HUES48 (cell line): ENCODE measurements around the gene TRPV5.

Experiments
- H3K27ac ChIP-seq: one replicate; pipeline ENCODE4 v1.7.0; 2013; ENCODE audit warnings: low read depth, low read length, inconsistent platforms
- H3K27me3 ChIP-seq: 2 replicates; pipeline ENCODE4 v1.6.1; 2013; ENCODE audit warnings: mild to moderate bottlenecking, low read length; ENCODE audit not compliant: control insufficient read depth, insufficient read depth
- H3K36me3 ChIP-seq: 2 replicates; pipeline ENCODE4 v1.6.1; 2013; ENCODE audit warnings: low read length; ENCODE audit not compliant: control insufficient read depth, insufficient read depth
- H3K4me1 ChIP-seq: 2 replicates; pipeline ENCODE4 v1.6.1; 2013; ENCODE audit warnings: mild to moderate bottlenecking, low read length; ENCODE audit not compliant: control insufficient read depth, insufficient read depth
- H3K4me3 ChIP-seq: 2 replicates; pipeline ENCODE4 v1.5.1; 2013; ENCODE audit warnings: mild to moderate bottlenecking, low read depth, low read length
- H3K9ac ChIP-seq: 2 replicates; pipeline ENCODE4 v1.6.1; 2013; ENCODE audit warnings: mild to moderate bottlenecking, low read depth, low read length, moderate library complexity
- H3K9me3 ChIP-seq: 2 replicates; pipeline ENCODE4 v1.6.1; 2013; ENCODE audit warnings: low read length; ENCODE audit not compliant: control insufficient read depth, insufficient read depth

TRPV5 gene

DNA sequence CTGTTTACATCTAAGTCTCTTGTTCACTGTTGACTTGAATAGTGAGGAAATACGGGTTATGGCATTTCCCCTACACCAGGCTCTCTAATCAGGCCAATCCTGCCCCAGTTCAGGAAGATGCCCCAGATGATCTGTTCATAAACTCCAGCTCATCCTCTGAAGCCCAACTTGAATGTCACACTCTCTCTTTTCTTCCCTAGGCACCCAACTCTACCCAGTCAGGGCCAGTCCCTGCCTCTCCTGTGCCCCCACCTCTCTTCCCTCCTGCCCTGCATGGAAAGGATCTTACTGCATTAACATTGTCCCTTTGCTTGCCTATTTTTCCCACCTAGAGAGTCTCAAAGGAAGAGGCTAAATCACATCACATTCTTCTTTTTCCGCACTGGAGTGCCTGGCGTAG, 37.4 kb downstream of the TRPV5 start:
- Histone ChIP-seq H3K4me3 (no peak overlapping the region), H3K9ac (no peak overlapping the region), H3K36me3 (no peaks in the 10 kb centered on the region)

DNA sequence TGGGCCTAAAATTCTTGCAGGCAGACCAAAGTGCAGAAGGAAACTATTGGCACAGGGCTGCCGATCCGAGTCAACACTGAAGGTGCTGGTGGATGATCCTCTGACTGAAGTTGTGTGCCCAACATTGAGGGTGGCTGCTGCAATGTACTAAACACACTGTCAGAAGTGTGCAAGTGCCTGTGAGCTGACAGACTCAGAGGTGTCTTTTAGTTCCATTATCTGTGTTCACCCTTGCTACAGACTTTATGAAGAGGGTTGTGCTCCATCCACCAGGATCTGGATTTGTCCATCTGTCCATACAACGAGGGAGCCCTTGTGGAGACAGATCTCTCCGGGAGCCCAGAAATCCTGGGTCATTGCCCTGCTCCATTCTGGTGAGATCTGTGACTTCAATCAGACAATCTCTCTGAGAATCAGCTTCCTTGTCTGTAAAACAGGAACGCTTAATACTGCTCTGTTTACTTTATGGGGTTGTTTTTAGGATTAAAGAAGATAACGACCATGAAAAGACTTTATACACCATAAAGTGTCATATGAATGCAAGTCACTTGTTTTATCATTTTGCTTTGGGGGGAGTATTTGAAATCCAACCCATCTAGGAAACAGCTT, 38.5 kb downstream of the TRPV5 start:
- no peak overlapping the region for H3K27ac ChIP-seq
- no peaks in the 10 kb centered on the region for H3K36me3 ChIP-seq
- no peak overlapping the region for H3K9ac ChIP-seq
- no peak overlapping the region for H3K4me3 ChIP-seq
- no peaks in the 10 kb centered on the region for H3K27me3 ChIP-seq
- no peaks in the 10 kb centered on the region for H3K4me1 ChIP-seq
- H3K9me3 ChIP-seq = no peaks in the 10 kb centered on the region; the same call in 1 of the 2 replicates

More for the DNA sequence above, 37.4 kb downstream of the TRPV5 start:
- H3K9me3 ChIP-seq = no peaks in the 10 kb centered on the region
- H3K27ac ChIP-seq = no peak overlapping the region
- no peaks in the 10 kb centered on the region for H3K27me3 ChIP-seq
- H3K4me1 ChIP-seq = no peaks in the 10 kb centered on the region

DNA sequence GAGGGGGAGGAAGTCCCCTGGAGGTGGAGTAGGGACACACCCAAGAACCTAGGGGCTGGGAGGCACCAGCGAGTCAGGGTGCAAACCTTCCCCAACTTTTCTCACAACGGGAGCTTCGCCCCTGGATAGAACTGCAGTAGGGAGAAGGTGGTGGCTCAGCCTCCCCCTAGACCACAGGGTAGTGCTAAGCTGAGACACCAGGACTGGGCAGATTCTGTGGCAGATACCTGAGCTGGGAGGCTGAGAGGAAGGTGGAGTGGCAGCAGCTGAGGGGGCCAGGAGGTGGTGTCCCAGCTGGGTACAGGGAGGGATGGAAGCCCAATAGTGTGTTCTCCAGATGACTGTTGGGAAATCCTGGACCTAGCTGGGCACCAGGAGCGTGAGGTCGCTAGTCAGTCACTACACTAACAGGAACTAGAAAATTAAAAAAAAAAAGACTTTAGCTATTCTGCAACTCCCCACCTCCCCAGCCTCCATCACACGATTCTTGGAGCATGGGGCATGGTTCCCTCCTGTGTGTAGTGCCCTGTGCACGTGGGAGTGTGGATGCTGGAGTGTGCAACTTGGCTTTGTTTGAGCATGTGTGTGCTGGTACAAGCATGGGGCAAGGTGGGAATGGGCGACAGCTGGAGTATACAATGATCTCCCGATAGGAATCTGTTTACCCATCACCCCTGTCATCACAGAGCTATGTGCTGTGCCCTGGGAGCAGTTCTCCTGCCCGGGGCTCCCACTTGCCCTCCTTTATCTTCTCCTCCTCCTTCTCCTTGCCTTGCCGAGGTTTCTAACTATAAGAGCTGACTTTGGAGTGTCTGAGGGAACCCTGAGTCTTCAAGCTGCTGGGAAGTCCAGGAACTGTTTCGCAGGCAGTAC, 39.2 kb downstream of the TRPV5 start:
- no peak overlapping the region for H3K9ac ChIP-seq
- H3K27ac ChIP-seq = no peak overlapping the region

DNA sequence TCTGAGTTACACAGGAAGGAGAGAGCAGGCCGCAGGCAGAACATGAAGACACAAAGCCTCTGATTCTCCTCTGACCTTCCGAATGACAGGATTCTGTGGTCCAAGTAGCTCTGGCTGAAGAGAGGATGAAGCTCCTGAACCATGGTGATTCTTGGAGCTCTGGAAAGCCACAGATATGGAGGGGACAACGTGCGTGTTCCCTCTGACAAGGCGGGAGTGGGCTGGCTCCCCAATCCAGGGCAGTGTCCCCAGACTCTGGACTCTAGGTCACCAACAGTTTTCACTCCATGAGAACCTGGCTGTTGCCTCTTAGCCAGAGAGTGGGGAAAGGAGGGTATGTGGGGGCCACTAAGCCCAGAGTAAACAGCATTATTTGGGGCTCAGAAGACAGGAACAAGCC, 40.6 kb downstream of the TRPV5 start:
- Histone ChIP-seq H3K9ac (no peak overlapping the region), H3K27me3 (no peaks in the 10 kb centered on the region), H3K36me3 (no peaks in the 10 kb centered on the region), H3K4me3 (no peak overlapping the region), H3K4me1 (no peaks in the 10 kb centered on the region), H3K9me3 (no peaks in the 10 kb centered on the region; the same call in 1 of the 2 replicates), H3K27ac (no peak overlapping the region)

More for the DNA sequence above, 39.2 kb downstream of the TRPV5 start:
- Histone ChIP-seq H3K9me3 (no peaks in the 10 kb centered on the region; the same call in 1 of the 2 replicates), H3K36me3 (no peaks in the 10 kb centered on the region), H3K4me1 (no peaks in the 10 kb centered on the region), H3K27me3 (no peaks in the 10 kb centered on the region), H3K4me3 (no peak overlapping the region)

DNA sequence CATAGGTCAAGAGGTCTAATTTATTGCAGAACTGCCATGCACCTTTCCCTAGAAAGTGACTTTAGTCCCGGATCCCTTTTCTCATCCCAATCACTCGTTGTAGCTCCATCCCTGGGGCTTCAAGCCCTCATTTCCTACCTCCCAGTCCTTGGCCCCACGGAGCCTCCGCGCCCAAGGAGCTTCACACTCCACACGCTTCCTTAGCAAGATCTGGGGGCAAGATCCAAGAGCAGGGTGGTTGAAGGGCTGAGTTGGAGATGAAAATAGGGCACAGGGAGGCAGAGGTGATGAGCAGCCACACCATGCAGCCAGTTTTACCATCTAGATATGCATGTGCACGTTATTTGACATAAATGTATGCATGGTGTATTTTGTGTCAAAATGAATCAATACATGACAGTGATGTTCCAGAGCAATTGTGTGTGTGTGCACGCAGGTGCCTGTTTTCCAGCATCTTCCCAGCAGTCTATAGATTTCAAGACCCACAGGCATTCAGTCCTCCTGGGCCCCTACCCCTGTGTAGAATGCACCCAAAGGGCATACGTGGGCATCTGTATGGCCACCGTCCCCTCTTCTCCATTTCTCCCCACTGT, 42.0 kb downstream of the TRPV5 start:
- Histone ChIP-seq H3K27ac (no peak overlapping the region), H3K4me1 (no peaks in the 10 kb centered on the region)

DNA sequence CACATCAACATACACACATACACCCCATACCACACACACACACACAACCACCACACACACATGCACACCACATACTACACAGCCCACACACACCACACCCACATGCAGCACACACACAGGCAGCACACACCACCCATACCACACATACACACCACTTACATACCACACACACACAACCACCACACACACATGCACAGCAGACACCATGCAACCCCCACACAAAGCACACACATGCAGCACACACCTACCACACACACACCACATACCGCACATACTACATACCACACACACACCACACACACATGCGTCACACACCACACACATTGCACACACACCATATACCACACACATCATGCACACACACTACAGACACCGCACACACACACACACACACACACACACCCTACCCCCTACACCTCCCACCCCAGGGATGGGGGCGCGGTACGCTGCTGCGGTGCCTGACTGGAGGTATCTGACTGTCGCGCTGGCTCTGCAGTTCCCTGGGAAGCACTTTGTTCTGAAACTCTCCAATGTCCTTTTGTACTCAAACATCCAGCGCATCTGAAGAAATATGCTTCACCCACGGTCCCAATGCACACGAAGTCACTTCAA, 42.6 kb downstream of the TRPV5 start:
- no peaks in the 10 kb centered on the region for H3K27me3 ChIP-seq

More for the DNA sequence above, 42.0 kb downstream of the TRPV5 start:
- Histone ChIP-seq H3K9ac (no peak overlapping the region), H3K4me3 (no peak overlapping the region), H3K27me3 (no peaks in the 10 kb centered on the region), H3K9me3 (no peaks in the 10 kb centered on the region; the same call in 1 of the 2 replicates), H3K36me3 (no peaks in the 10 kb centered on the region)

DNA sequence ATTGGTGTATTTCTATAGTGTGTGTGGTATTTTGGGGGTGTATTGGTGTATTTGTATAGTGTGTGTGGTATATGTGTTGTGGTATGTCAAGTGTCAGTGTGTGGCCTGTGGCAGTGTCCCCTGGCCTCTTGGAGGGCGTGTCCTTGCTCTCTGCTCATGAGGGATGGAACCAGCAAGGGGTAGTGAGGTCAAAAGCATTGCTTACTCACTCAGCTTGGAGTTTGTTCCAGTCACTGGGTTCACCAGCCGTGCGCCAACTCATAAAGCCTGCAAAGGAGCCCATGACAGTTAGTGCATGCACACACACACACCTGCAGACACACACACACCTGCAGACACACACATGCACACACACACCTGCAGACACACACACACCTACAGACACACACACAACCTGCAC, 43.7 kb downstream of the TRPV5 start:
- Histone ChIP-seq H3K4me1 (peaks cover 5% of the 10 kb centered on the region; the same call in 1 of the 2 replicates), H3K27me3 (no peaks in the 10 kb centered on the region), H3K36me3 (no peaks in the 10 kb centered on the region)

More for the DNA sequence above, 42.6 kb downstream of the TRPV5 start:
- Histone ChIP-seq H3K9ac (no peak overlapping the region), H3K27ac (no peak overlapping the region), H3K36me3 (no peaks in the 10 kb centered on the region), H3K4me3 (no peak overlapping the region), H3K9me3 (no peaks in the 10 kb centered on the region; the same call in 1 of the 2 replicates), H3K4me1 (peaks cover 2% of the 10 kb centered on the region; the same call in 1 of the 2 replicates)

DNA sequence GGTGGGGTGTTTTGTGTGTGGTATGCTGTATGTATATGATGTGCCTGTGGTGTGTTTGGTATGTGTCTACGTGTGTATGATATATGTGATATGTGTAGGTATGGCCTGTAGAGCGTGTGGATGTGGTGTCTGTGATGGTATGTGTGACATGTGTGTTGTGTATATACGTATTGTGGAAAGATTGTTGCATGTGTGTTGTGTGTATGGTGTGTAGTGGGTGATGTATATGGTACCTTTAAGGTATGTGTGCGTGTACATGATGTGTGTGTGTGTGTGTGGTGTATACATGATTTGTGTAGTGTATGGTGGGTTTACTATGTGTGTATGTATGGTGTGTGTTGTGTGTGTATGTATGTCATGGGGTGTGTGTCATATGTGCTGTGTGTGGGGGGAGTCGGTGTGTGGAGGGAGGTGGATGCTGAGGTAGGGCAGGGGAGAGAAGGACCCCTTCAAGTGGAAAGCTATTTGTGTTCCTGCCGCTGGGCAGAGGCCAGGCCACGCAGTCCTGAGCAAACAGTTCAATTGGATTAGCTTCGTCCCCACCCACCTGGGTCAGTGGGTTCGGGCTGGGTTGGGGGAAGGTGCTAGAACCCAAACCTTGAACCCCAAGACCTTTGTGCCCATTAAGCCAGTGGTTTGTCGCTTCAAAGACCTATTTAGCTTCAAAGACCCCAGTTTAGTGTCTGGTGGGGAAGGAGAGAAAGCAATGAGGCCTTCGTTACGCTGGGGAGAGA, 46.1 kb downstream of the TRPV5 start:
- Histone ChIP-seq H3K9ac (no peak overlapping the region), H3K4me3 (no peak overlapping the region), H3K27me3 (no peaks in the 10 kb centered on the region), H3K4me1 (peaks cover 5% of the 10 kb centered on the region; the same call in 1 of the 2 replicates), H3K36me3 (no peaks in the 10 kb centered on the region), H3K27ac (no peak overlapping the region), H3K9me3 (no peaks in the 10 kb centered on the region; the same call in 1 of the 2 replicates)

More for the DNA sequence above, 43.7 kb downstream of the TRPV5 start:
- H3K9me3 ChIP-seq = no peaks in the 10 kb centered on the region; the same call in 1 of the 2 replicates
- H3K9ac ChIP-seq = no peak overlapping the region
- H3K27ac ChIP-seq = no peak overlapping the region
- H3K4me3 ChIP-seq = no peak overlapping the region

DNA sequence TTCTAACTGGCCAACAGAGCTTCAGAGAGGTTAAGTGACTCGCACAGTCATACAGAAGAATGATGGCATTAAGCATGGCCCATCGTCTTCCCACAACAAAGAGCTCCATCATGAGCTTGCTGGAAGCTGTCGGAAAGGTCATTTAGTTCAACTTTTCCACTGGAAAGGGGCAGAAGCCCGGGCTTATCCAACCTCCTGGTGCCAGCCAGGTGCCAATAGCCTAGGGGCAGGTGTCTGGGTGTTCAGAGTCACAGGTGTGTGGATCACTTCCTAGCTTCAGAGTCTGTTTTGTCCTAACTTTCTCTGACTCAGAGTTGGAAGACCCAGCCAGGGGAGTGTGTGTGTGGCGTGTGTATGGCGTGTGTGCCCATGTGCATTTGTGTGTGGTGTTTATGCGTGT, 46.7 kb downstream of the TRPV5 start:
- H3K4me1 ChIP-seq = peaks cover 5% of the 10 kb centered on the region; the same call in 1 of the 2 replicates
- H3K4me3 ChIP-seq = no peak overlapping the region
- no peak overlapping the region for H3K9ac ChIP-seq
- no peaks in the 10 kb centered on the region for H3K27me3 ChIP-seq
- H3K36me3 ChIP-seq = no peaks in the 10 kb centered on the region
- no peak overlapping the region for H3K27ac ChIP-seq
- no peaks in the 10 kb centered on the region; the same call in 1 of the 2 replicates for H3K9me3 ChIP-seq
